Keratinocyte (primary cell): ENCODE data around the gene ANKS1B. TPM values are rescaled to one million over a fixed set of nuclear protein-coding genes. Genes with fewer than 3 reads are reported as not detected.

Experiments used
- DNase-seq: peaks from one replicate; pipeline ENCODE4 v3.0.0-alpha.2; 2011; ENCODE audit warnings: low read depth, missing footprints, low spot score
- FAIRE-seq: peaks from 2 replicates; lab custom pipeline; 2011; peaks lifted over from hg19 to GRCh38; lab: Jason Lieb, UNC
- H2AFZ ChIP-seq: 2 replicates; pipeline ENCODE4 v1.6.0; 2012; ENCODE audit warnings: low read length, control low read depth, inconsistent platforms; ENCODE audit not compliant: control insufficient read depth
- H3K27ac ChIP-seq: 2 replicates; pipeline ENCODE4 v1.5.1; 2011; ENCODE audit warnings: low read length; ENCODE audit not compliant: control insufficient read depth, insufficient read depth
- H3K27me3 ChIP-seq: 3 replicates; pipeline ENCODE4 v1.6.0; 2011; ENCODE audit warnings: low read length; ENCODE audit not compliant: control insufficient read depth, insufficient read depth; ENCODE audit errors: extremely low read depth
- H3K36me3 ChIP-seq, 2 experiments: 2 replicates in 1 of 2; 3 replicates in 1 of 2; pipeline ENCODE4 v1.5.1; 2011; ENCODE audit warnings: low read length in 2 of 2, mild to moderate bottlenecking in 1 of 2; ENCODE audit not compliant: control insufficient read depth in 2 of 2, insufficient read depth in 2 of 2; ENCODE audit errors: extremely low read depth in 1 of 2
- H3K4me1 ChIP-seq: 3 replicates; pipeline ENCODE4 v1.5.1; 2011; ENCODE audit warnings: low read length; ENCODE audit not compliant: control insufficient read depth, insufficient read depth; ENCODE audit errors: extremely low read depth
- H3K4me2 ChIP-seq: 3 replicates; pipeline ENCODE4 v1.6.0; 2011; ENCODE audit warnings: low read depth, low read length; ENCODE audit not compliant: control insufficient read depth, insufficient read depth; ENCODE audit errors: extremely low read depth
- H3K4me3 ChIP-seq, 3 experiments: fragments of 200-600 bp in 1 of 3; sonication (generic) in 1 of 3; 2 replicates in 2 of 3; 3 replicates in 1 of 3; pipeline ENCODE4 v1.5.1; 2011 to 2016; ENCODE audit warnings: low read length in 3 of 3, mild to moderate bottlenecking in 3 of 3, control low read depth in 2 of 3, inconsistent platforms in 1 of 3, low read depth in 1 of 3, mixed read lengths in 1 of 3, mixed run types in 1 of 3, moderate library complexity in 1 of 3; ENCODE audit not compliant: control insufficient read depth in 2 of 3, insufficient read depth in 2 of 3; ENCODE audit errors: extremely low read depth in 1 of 3
- H3K79me2 ChIP-seq: 2 replicates; pipeline ENCODE4 v1.6.0; 2012; ENCODE audit warnings: low read length; ENCODE audit not compliant: control insufficient read depth, insufficient read depth
- H3K9ac ChIP-seq: 3 replicates; pipeline ENCODE4 v1.6.0; 2011; ENCODE audit warnings: low read length; ENCODE audit not compliant: control insufficient read depth, insufficient read depth; ENCODE audit errors: extremely low read depth
- H3K9me1 ChIP-seq: 3 replicates; pipeline ENCODE4 v1.6.0; 2011; ENCODE audit warnings: low read length; ENCODE audit not compliant: control insufficient read depth, insufficient read depth; ENCODE audit errors: extremely low read depth
- H3K9me3 ChIP-seq: 2 replicates; pipeline ENCODE4 v1.5.1; 2012; ENCODE audit warnings: low read depth, low read length; ENCODE audit not compliant: control insufficient read depth
- H4K20me1 ChIP-seq: 3 replicates; pipeline ENCODE4 v1.6.0; 2011; ENCODE audit warnings: low read length; ENCODE audit not compliant: control insufficient read depth, insufficient read depth; ENCODE audit errors: extremely low read depth
- EZH2 ChIP-seq: IDR thresholded peaks from one replicate; pipeline ENCODE4 v1.6.1; 2012; ENCODE audit warnings: inconsistent platforms, mild to moderate bottlenecking, low read length, moderate library complexity
- dilution Hi-C: fragments of 300-500 bp; cut with MboI; formaldehyde crosslinking; loops from one replicate; pipeline ENCODE4 v1.7.0; 2020; ENCODE audit warnings: low sequenced_read_pairs; ENCODE audit not compliant: extremely low pct_ligation_motif_present
- polyA plus RNA-seq, 5 experiments: library from polyadenylated mRNA; depleted of rRNA in 3 of 5; stranded (reverse) in 3 of 5; stranded (forward) in 1 of 5; unstranded in 1 of 5; fragments of >200 nt; gene quantifications; 1 replicate in 1 of 5; 2 replicates in 3 of 5; 3 replicates in 1 of 5; pipeline versions ENCODE4 v1.2.1 to v1.2.3, GENCODE V29; 2011 to 2012; ENCODE audit warnings: missing spikeins in 2 of 5, low read depth in 1 of 5, low replicate concordance in 1 of 5
- TF ChIP-seq, protein P1 (sequence below), 3 experiments: IDR thresholded peaks in 1 of 3; conservative IDR thresholded peaks in 1 of 3; optimal IDR thresholded peaks in 1 of 3; 2 replicates in 2 of 3; 3 replicates in 1 of 3; pipeline versions ENCODE3 to v1.5.1; 2011; ENCODE audit warnings: low read length in 3 of 3, mild to moderate bottlenecking in 3 of 3, moderate library complexity in 2 of 3, control low read depth in 1 of 3, inconsistent platforms in 1 of 3; ENCODE audit not compliant: insufficient read depth in 2 of 3; ENCODE audit errors: extremely low read depth in 1 of 3

Gene ANKS1B
- polyA plus RNA-seq, 1 donor (not counting 4 experiments of a cell fraction or from before 2014, with no cell fraction given) = not detected

DNA sequence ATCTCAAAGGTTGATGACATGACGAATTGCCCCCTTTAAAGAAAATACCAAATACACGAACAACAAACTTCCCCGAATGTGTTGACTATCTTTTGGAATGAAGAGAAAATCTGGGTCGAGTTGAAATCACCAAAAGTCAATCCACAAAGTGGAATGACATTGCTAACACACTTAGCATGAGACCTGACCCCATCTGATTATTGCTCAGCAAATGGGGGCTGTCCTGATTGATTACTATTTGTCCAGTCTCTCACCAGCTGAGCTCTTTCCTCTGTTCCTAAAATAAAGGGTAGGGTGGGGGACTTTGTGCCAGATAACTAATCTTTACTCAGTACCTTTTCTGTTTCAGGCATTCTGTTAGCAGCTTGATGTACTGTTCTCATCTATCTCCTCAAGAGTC, 1116.2 kb downstream of the ANKS1B start:
- Histone ChIP-seq H3K27me3 (no peaks in the 10 kb centered on the region), H2AFZ (no peak overlapping the region), H3K27ac (no peak overlapping the region), H3K4me2 (no peak overlapping the region), H3K4me1 (no peaks in the 10 kb centered on the region), H3K4me3 (no peak overlapping the region), H3K9ac (no peak overlapping the region), H3K36me3 (no peaks in the 10 kb centered on the region), H3K9me1 (no peaks in the 10 kb centered on the region), H3K79me2 (no peaks in the 10 kb centered on the region), H3K9me3 (no peaks in the 10 kb centered on the region), H4K20me1 (no peaks in the 10 kb centered on the region)
- dilution Hi-C loops = no loop called here
- TF ChIP-seq EZH2 = no peak
- TF ChIP-seq, protein P1, sequence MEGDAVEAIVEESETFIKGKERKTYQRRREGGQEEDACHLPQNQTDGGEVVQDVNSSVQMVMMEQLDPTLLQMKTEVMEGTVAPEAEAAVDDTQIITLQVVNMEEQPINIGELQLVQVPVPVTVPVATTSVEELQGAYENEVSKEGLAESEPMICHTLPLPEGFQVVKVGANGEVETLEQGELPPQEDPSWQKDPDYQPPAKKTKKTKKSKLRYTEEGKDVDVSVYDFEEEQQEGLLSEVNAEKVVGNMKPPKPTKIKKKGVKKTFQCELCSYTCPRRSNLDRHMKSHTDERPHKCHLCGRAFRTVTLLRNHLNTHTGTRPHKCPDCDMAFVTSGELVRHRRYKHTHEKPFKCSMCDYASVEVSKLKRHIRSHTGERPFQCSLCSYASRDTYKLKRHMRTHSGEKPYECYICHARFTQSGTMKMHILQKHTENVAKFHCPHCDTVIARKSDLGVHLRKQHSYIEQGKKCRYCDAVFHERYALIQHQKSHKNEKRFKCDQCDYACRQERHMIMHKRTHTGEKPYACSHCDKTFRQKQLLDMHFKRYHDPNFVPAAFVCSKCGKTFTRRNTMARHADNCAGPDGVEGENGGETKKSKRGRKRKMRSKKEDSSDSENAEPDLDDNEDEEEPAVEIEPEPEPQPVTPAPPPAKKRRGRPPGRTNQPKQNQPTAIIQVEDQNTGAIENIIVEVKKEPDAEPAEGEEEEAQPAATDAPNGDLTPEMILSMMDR (optimal IDR thresholded peaks at IDR 0.05 in 1 of 3, IDR thresholded peaks at IDR 0.05 in 1 of 3, conservative IDR thresholded peaks at IDR 0.05 in 1 of 3; ENCODE audit: extremely low read depth in 1 of 3, insufficient read depth in 2 of 3, low read length in 3 of 3) = no peak
- DNase-seq (no peak), FAIRE-seq (no peak)

DNA sequence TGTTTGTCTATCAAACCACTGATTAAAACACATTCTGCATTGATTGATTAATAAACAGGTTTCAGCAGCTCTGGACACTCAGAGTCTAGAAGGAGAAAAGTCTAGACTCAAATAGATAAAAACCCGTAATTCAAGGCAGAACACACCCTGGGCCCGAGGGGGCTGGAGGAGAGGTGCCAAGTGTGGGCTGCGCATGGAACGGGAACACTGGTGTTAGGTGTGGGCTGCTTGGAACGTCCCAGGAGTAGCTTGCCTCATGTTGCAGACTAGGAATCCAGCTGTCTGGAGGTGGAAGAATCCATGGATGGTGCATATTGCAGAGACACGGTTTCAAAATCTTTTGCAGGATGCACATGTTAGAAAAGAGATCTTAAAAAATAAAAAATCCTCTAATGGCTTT, 1116.7 kb downstream of the ANKS1B start:
- Histone ChIP-seq H3K27me3 (no peaks in the 10 kb centered on the region), H3K4me2 (no peak overlapping the region), H3K36me3 (no peaks in the 10 kb centered on the region), H3K4me1 (no peaks in the 10 kb centered on the region), H3K4me3 (no peak overlapping the region), H3K27ac (no peak overlapping the region), H3K9ac (no peak overlapping the region), H3K9me1 (no peaks in the 10 kb centered on the region), H4K20me1 (no peaks in the 10 kb centered on the region), H3K9me3 (no peaks in the 10 kb centered on the region), H2AFZ (no peak overlapping the region), H3K79me2 (no peaks in the 10 kb centered on the region)
- DNase-seq (no peak), FAIRE-seq (no peak)
- dilution Hi-C loops = no loop called here
- no peak for TF ChIP-seq EZH2
- TF ChIP-seq, protein P1 (optimal IDR thresholded peaks at IDR 0.05 in 1 of 3, IDR thresholded peaks at IDR 0.05 in 1 of 3, conservative IDR thresholded peaks at IDR 0.05 in 1 of 3; ENCODE audit: extremely low read depth in 1 of 3, insufficient read depth in 2 of 3, low read length in 3 of 3) = no peak
